Measurements from ENCODE around the gene PDE6A.

The PDE6A gene

GRCh38 chr5:149944666-149945065 is at the start of gene PDE6A:
PDE6A (minus strand) TSS chr5:149944793; CDS start chr5:149944673, 120 bp downstream.
- no peak for DNase-seq (ENCODE audit: low spot score)

- DNase-seq (ENCODE audit: low spot score): no peak
Observed at GRCh38 chr5:149993471-149993870, 48.9 kb upstream of the PDE6A start.

GRCh38 chr5:149990518-149991376 is 46.2 kb upstream of the PDE6A start:
- peak; percentile 88 for DNase-seq (ENCODE audit: low spot score)

GRCh38 chr5:149988126-149988525 is 43.5 kb upstream of the PDE6A start:
- no peak for DNase-seq (ENCODE audit: low spot score)

- no peak for DNase-seq (ENCODE audit: low spot score)
Observed at GRCh38 chr5:149982505-149982904, 37.9 kb upstream of the PDE6A start.

- DNase-seq (ENCODE audit: low spot score): no peak
Observed at GRCh38 chr5:149981206-149981605, 36.6 kb upstream of the PDE6A start.

GRCh38 chr5:149979896-149980295 is 35.3 kb upstream of the PDE6A start:
- DNase-seq (ENCODE audit: low spot score): no peak

GRCh38 chr5:149975409-149975808 is 30.8 kb upstream of the PDE6A start:
- no peak for DNase-seq (ENCODE audit: low spot score)

- no peak for DNase-seq (ENCODE audit: low spot score)
Observed at GRCh38 chr5:149969181-149969930, 24.8 kb upstream of the PDE6A start.

GRCh38 chr5:149966946-149967345 is 22.4 kb upstream of the PDE6A start:
- no peak for DNase-seq (ENCODE audit: low spot score)

GRCh38 chr5:149963729-149964128 is 19.1 kb upstream of the PDE6A start:
- DNase-seq (ENCODE audit: low spot score): no peak

- DNase-seq (ENCODE audit: low spot score): no peak
Observed at GRCh38 chr5:149962601-149963300, 18.2 kb upstream of the PDE6A start.

- peak; percentile 50 for DNase-seq (ENCODE audit: low spot score)
Observed at GRCh38 chr5:149961957-149962409, 17.4 kb upstream of the PDE6A start.

- DNase-seq (ENCODE audit: low spot score): peak; percentile 7
Observed at GRCh38 chr5:149961186-149961685, 16.6 kb upstream of the PDE6A start.

GRCh38 chr5:149960272-149961185 is 15.9 kb upstream of the PDE6A start, which contains the start of gene SLC26A2:
SLC26A2 (plus strand) TSS chr5:149960758; CDS start chr5:149977653, 16,895 bp downstream.
- peak; percentile 99 for DNase-seq (ENCODE audit: low spot score)

GRCh38 chr5:149959406-149960236 is 15.0 kb upstream of the PDE6A start:
- peak; percentile 34 for DNase-seq (ENCODE audit: low spot score)

- DNase-seq (ENCODE audit: low spot score): no peak
Observed at GRCh38 chr5:149957855-149958254, 13.3 kb upstream of the PDE6A start.

- no peak for DNase-seq (ENCODE audit: low spot score)
Observed at GRCh38 chr5:149956685-149957084, 12.1 kb upstream of the PDE6A start.

GRCh38 chr5:149954798-149955197 is 10.2 kb upstream of the PDE6A start:
- no peak for DNase-seq (ENCODE audit: low spot score)
